ENCODE data around the gene DGKI.

DGKI gene

GRCh38 chr7:137790828-137791227 is 55.9 kb downstream of the DGKI start:
- TF ChIP-seq, protein P1, sequence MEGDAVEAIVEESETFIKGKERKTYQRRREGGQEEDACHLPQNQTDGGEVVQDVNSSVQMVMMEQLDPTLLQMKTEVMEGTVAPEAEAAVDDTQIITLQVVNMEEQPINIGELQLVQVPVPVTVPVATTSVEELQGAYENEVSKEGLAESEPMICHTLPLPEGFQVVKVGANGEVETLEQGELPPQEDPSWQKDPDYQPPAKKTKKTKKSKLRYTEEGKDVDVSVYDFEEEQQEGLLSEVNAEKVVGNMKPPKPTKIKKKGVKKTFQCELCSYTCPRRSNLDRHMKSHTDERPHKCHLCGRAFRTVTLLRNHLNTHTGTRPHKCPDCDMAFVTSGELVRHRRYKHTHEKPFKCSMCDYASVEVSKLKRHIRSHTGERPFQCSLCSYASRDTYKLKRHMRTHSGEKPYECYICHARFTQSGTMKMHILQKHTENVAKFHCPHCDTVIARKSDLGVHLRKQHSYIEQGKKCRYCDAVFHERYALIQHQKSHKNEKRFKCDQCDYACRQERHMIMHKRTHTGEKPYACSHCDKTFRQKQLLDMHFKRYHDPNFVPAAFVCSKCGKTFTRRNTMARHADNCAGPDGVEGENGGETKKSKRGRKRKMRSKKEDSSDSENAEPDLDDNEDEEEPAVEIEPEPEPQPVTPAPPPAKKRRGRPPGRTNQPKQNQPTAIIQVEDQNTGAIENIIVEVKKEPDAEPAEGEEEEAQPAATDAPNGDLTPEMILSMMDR (IDR thresholded peaks at IDR 0.05), result no peak

DNA sequence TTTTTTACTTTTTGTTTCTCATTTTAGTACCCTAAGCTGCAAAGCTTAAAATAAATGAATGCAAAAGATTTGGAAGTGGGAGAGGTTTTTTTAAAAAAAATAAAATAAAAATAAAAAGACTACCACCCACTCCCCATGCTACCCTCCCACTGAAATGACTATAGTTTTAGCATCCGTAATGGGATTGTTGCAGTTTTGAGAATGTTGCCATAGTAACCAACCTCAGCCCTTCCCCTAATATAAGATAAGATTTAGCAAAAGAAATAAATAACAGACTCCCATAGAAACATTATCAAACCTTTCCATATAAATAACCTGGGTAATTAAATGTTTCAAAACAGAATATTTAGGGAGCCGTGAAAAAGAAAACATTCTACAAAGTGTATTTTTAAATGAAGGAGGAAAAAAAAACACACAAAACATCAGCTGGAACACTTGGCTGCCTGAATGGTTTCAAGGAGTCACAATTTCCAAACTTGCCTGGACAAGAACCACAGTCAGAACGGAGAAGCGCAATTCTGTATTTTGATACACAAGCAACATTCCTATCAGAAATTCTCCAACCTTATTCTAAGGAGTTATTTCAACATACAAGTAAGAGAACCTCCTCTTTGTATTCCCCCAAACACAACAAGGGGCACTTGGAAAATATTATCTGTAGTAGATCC is 57.4 kb downstream of the DGKI start:
- TF ChIP-seq, protein P1 (IDR thresholded peaks at IDR 0.05), result no peak

DNA sequence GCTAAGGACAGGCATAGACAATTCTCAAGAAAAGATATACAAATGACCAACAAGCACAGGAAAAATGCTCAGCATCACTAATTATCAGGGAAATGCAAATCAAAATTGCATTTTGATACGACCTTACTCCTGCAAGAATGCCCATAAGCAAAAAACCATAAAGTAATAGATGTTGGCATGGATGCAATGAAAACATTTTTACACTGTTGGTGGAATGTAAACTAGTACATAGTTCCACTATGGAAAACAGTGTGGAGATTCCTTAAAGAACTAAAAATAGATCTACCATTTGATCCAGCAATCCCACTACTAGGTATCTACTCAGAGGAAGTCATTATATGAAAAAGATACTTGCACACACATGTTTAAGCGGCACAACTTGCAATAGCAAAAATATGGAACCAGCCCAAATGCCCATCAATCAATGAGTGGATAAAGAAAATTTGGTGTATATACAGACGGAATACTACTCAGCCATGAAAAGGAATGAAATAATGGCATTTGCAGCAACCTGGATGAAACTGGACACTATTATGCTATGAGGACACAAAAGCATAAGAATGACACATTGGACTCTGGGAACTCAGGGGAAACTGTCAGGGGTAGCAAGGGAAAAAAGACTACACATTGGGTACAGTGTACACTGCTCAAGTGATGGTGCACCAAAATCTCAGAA is 59.3 kb downstream of the DGKI start:
- TF ChIP-seq, protein P1 (IDR thresholded peaks at IDR 0.05), result no peak

GRCh38 chr7:137778511-137778910 is 68.3 kb downstream of the DGKI start:
- TF ChIP-seq, protein P1 (IDR thresholded peaks at IDR 0.05), result no peak

GRCh38 chr7:137774793-137775201 is 72.0 kb downstream of the DGKI start:
- TF ChIP-seq, protein P1 (IDR thresholded peaks at IDR 0.05), result no peak

GRCh38 chr7:137772748-137773147 is 74.0 kb downstream of the DGKI start:
- TF ChIP-seq, protein P1 (IDR thresholded peaks at IDR 0.05), result no peak

- TF ChIP-seq, protein P1 (IDR thresholded peaks at IDR 0.05), result no peak
These were observed 74.5 kb downstream of the DGKI start for GRCh38 chr7:137772316-137772715.

Measured in LNCAP (cell line).